ENCODE data around the gene TIMM21.

TIMM21 gene

DNA sequence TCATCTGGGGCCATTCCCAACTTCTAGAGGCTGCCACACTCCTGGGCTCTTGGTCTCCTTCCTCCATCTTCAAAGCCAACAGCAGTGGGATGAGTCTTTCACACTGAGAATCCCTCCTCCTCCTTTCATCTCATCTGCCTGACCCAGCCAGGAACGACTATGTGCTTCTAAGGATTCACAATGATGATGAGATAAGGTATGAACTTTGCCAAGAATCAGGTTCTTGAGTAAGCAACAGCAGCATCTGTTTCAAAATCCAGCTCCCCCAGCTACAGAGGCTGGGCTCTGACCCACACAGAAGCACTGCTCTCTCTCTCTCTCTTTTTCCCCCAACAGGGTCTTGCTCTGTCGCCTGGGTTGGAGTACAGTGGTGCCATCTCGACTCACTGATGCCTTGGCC, 46.4 kb downstream of the TIMM21 start:
- no peak for DNase-seq (ENCODE audit: low read depth)
- no peak overlapping the region for H3K4me3 ChIP-seq (ENCODE audit: low read depth, low read length)
- TF ChIP-seq CTCF (IDR thresholded peaks at IDR 0.05; ENCODE audit: control insufficient read depth, extremely low read depth, insufficient read depth) = no peak

GRCh38 chr18:74196220-74197119, 48.1 kb downstream of the TIMM21 start:
- peak; percentile 52 for DNase-seq (ENCODE audit: low read depth)
- peak overlapping the region; percentile 37 for H3K4me3 ChIP-seq (ENCODE audit: low read depth, low read length)
- TF ChIP-seq CTCF (IDR thresholded peaks at IDR 0.05; ENCODE audit: control insufficient read depth, extremely low read depth, insufficient read depth) = peak; percentile 80

GRCh38 chr18:74197705-74198341, 49.5 kb downstream of the TIMM21 start:
- DNase-seq (ENCODE audit: low read depth) = peak; percentile 11
- no peak overlapping the region for H3K4me3 ChIP-seq (ENCODE audit: low read depth, low read length)
- no peak for TF ChIP-seq CTCF (IDR thresholded peaks at IDR 0.05; ENCODE audit: control insufficient read depth, extremely low read depth, insufficient read depth)

- no peak overlapping the region for H3K4me3 ChIP-seq (ENCODE audit: low read depth, low read length)
- no peak for DNase-seq (ENCODE audit: low read depth)
- TF ChIP-seq CTCF (IDR thresholded peaks at IDR 0.05; ENCODE audit: control insufficient read depth, extremely low read depth, insufficient read depth) = no peak
Observed at GRCh38 chr18:74198453-74198852, 50.1 kb downstream of the TIMM21 start.

DNA sequence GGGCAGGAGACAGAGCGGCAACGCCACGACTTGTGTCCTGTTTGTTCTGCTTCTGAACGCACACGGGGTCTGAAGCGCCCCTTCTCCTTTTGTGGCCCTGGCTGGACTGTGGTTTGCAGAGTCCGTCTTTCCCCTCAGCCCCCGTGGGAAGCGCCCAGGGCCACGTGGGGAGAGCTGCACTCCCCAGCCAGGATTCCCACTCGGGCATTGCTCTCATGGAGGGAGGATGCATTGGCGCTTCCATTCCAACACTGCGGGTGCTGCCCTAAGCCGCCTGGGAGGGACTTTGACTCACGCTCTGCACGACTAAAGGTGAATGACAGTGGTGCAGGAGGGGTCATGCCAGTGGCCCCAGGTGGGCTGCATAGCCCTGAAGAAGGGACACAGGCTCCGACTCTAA, 52.5 kb downstream of the TIMM21 start:
- TF ChIP-seq CTCF (IDR thresholded peaks at IDR 0.05; ENCODE audit: control insufficient read depth, extremely low read depth, insufficient read depth) = no peak
- no peak for DNase-seq (ENCODE audit: low read depth)
- H3K4me3 ChIP-seq (ENCODE audit: low read depth, low read length) = no peak overlapping the region

DNA sequence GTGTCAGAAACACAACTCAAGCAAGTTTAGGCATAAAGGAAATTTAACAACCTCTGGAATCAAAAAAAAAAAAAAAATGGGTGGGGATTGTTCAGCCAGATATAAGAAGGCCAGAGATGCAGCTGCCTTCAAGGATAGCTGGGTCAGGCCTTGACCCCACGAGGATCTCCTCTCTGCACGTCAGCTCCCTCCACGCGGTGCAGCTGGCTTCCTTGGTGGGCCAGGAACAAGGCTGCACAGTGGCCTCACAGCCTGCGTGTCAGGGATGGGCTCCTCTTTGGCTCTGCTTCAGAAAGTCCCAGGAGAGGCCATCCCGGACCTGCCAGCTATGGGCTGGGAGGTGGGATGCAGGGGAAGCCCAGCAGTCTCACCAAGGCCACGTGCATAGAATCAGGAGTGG, 55.5 kb downstream of the TIMM21 start:
- no peak for DNase-seq (ENCODE audit: low read depth)
- TF ChIP-seq CTCF (IDR thresholded peaks at IDR 0.05; ENCODE audit: control insufficient read depth, extremely low read depth, insufficient read depth) = no peak
- no peak overlapping the region for H3K4me3 ChIP-seq (ENCODE audit: low read depth, low read length)
